ENCODE results near the gene SLC16A5.

SLC16A5 gene

DNA sequence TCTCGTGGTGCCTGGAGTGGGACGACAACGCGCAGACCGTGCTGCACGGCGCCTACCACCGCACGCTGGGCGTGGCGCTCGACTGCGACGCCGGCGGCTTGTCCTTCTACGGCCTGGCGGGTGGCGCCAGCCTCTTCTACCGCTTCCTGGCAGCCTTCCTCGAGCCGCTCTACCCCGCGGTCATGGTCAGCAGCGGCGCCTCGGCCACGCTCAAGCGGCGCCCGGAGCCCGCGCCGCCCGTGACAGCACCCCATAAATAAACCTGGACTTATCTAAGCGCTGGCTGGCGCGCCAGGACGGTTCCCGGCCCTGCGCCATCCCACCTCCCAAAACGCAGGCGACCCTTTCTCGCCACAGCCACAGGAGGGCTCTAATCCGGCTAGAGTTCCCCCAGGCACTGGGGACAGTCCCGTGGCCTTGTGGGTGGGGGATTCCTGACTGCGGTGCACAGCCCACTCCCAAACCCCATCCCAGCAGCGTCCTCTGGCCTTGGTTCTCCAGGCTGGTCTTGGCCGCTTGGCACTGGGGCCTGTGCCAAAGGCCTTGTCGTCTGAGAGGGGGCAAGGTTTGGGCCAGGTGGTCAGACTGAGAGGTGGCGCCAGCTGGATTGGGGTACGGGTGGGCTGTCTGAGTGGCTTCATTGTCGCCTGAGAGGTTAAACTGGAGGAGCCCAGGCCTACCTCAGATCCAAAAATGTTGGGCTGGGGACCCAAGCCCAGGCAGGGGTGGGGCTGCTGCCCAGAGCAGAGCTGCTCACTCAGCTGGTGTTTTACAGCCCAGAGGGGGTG is 10.1 kb upstream of the SLC16A5 start:
- no peaks in the 10 kb centered on the region for H3K79me2 ChIP-seq (ENCODE audit: control insufficient read depth, insufficient read depth, low read length)
- H3K23ac ChIP-seq (ENCODE audit: low read length), result no peak overlapping the region
- no peaks in the 10 kb centered on the region for H3K79me1 ChIP-seq (ENCODE audit: low read length)
- H3K9ac ChIP-seq (ENCODE audit: low read length), result peak overlapping the region; percentile 4
- H2BK120ac ChIP-seq (ENCODE audit: low read depth, low read length), result no peak overlapping the region
- H2BK5ac ChIP-seq (ENCODE audit: low read length), result peak overlapping the region; percentile 23
- H4K8ac ChIP-seq (ENCODE audit: low read depth, low read length), result no peak overlapping the region
- H3K27me3 ChIP-seq (ENCODE audit: insufficient read depth, low read length, poor library complexity), result no peaks in the 10 kb centered on the region
- no peak overlapping the region for H3K18ac ChIP-seq (ENCODE audit: low read length)
- no peak overlapping the region for H3K27ac ChIP-seq (ENCODE audit: low read depth, low read length)
- peaks cover 10% of the 10 kb centered on the region for H3K4me1 ChIP-seq (ENCODE audit: control insufficient read depth, low read depth, low read length)
- no peak overlapping the region for H2AK5ac ChIP-seq (ENCODE audit: low read length)
- no peak for DNase-seq
- no peak overlapping the region for H2BK15ac ChIP-seq (replicated peaks; ENCODE audit: low read depth)
- no peak overlapping the region for H4K5ac ChIP-seq (ENCODE audit: low read length)
- H3K4me2 ChIP-seq (ENCODE audit: low read length), result no peak overlapping the region
- H3K4ac ChIP-seq (ENCODE audit: low read depth, low read length), result no peak overlapping the region
- H3K4me3 ChIP-seq (ENCODE audit: low read length), result no peak overlapping the region
- no peaks in the 10 kb centered on the region for H3K36me3 ChIP-seq (ENCODE audit: control insufficient read depth, insufficient read depth, low read length)
- peak overlapping the region; percentile 63 for H3K56ac ChIP-seq (ENCODE audit: low read length)
- no CpG with 5 or more reads among the region's 53 CpGs for WGBS (ENCODE audit: extremely low coverage, insufficient coverage, low lambda C conversion rate)

DNA sequence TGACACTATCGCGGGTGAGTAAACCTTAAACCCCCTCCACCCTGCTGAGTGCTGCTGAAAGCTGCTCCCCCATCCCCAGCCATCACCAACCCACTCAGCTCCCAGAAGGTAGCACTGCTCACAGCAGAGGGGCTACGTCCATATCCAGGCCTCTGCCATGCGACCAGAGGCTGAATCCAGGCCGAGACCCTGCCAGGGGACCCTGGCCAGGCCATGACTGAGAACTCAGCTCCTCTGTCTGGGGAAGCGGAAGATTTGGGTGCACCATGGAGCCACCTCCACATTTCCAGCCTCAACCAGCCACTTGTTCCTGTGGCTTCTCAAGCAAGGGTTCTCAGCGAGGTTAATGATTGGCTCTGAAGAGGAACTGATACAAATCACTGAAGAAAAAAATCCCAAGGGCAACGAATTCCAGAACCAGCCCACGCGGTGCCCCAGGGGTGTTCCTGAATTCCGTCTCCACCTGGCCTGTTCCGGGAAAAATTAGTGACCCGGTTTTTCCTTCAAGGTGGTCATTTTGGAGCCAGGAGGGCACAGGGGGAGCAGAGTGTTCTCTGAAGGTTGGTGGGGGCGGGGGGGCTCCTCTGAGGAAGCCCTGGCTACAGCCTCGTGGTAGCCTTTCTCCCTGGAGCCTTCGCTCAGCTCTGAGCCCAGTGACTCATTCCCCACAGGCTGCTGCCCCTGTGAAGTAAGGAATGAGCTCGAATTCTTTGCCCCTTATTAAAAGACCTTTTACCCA is 9.3 kb upstream of the SLC16A5 start:
- Histone ChIP-seq H4K8ac (ENCODE audit: low read depth, low read length) (no peak overlapping the region), H3K4me3 (ENCODE audit: low read length) (no peak overlapping the region), H2BK5ac (ENCODE audit: low read length) (no peak overlapping the region), H3K18ac (ENCODE audit: low read length) (no peak overlapping the region), H3K79me1 (ENCODE audit: low read length) (no peaks in the 10 kb centered on the region), H3K4ac (ENCODE audit: low read depth, low read length) (no peak overlapping the region), H3K27ac (ENCODE audit: low read depth, low read length) (no peak overlapping the region), H3K4me1 (ENCODE audit: control insufficient read depth, low read depth, low read length) (peaks cover 10% of the 10 kb centered on the region), H4K5ac (ENCODE audit: low read length) (no peak overlapping the region), H3K56ac (ENCODE audit: low read length) (peak overlapping the region; percentile 27), H3K36me3 (ENCODE audit: control insufficient read depth, insufficient read depth, low read length) (no peaks in the 10 kb centered on the region), H3K79me2 (ENCODE audit: control insufficient read depth, insufficient read depth, low read length) (no peaks in the 10 kb centered on the region), H3K9ac (ENCODE audit: low read length) (no peak overlapping the region), H2BK120ac (ENCODE audit: low read depth, low read length) (no peak overlapping the region), H2BK15ac (replicated peaks; ENCODE audit: low read depth) (no peak overlapping the region), H3K23ac (ENCODE audit: low read length) (no peak overlapping the region), H3K4me2 (ENCODE audit: low read length) (no peak overlapping the region), H3K27me3 (ENCODE audit: insufficient read depth, low read length, poor library complexity) (no peaks in the 10 kb centered on the region), H2AK5ac (ENCODE audit: low read length) (no peak overlapping the region)
- no peak for DNase-seq
- no CpG with 5 or more reads among the region's 17 CpGs for WGBS (ENCODE audit: extremely low coverage, insufficient coverage, low lambda C conversion rate)

DNA sequence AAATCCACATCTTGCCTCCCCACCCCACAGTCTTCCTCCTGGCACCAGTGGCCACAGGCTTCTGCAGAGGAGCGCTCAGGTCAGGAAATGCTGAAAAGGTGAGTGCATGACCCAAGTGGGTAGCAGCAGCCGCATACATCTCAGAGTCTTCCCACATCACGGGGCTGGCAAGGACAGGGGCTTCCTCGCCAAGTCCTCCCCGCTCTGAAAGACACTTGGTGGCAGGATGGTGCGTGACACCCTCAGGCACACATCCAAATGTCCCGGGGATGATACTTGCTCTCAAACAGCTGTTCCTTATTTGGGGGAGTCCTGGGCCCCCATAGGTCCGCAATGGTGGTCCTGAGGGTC is 8.8 kb upstream of the SLC16A5 start:
- Histone ChIP-seq H2BK5ac (ENCODE audit: low read length) (no peak overlapping the region), H2AK5ac (ENCODE audit: low read length) (no peak overlapping the region), H2BK120ac (ENCODE audit: low read depth, low read length) (no peak overlapping the region), H3K36me3 (ENCODE audit: control insufficient read depth, insufficient read depth, low read length) (no peaks in the 10 kb centered on the region), H3K4me1 (ENCODE audit: control insufficient read depth, low read depth, low read length) (peaks cover 13% of the 10 kb centered on the region), H3K56ac (ENCODE audit: low read length) (peak overlapping the region; percentile 27), H3K27me3 (ENCODE audit: insufficient read depth, low read length, poor library complexity) (no peaks in the 10 kb centered on the region), H3K9ac (ENCODE audit: low read length) (no peak overlapping the region), H4K8ac (ENCODE audit: low read depth, low read length) (no peak overlapping the region), H3K27ac (ENCODE audit: low read depth, low read length) (no peak overlapping the region), H3K4me2 (ENCODE audit: low read length) (no peak overlapping the region), H3K4ac (ENCODE audit: low read depth, low read length) (no peak overlapping the region), H3K23ac (ENCODE audit: low read length) (no peak overlapping the region), H3K79me2 (ENCODE audit: control insufficient read depth, insufficient read depth, low read length) (no peaks in the 10 kb centered on the region), H3K4me3 (ENCODE audit: low read length) (no peak overlapping the region), H2BK15ac (replicated peaks; ENCODE audit: low read depth) (no peak overlapping the region), H3K18ac (ENCODE audit: low read length) (no peak overlapping the region), H3K79me1 (ENCODE audit: low read length) (no peaks in the 10 kb centered on the region), H4K5ac (ENCODE audit: low read length) (no peak overlapping the region)
- no peak for DNase-seq
- WGBS (ENCODE audit: extremely low coverage, insufficient coverage, low lambda C conversion rate), result no CpG with 5 or more reads among the region's 8 CpGs

DNA sequence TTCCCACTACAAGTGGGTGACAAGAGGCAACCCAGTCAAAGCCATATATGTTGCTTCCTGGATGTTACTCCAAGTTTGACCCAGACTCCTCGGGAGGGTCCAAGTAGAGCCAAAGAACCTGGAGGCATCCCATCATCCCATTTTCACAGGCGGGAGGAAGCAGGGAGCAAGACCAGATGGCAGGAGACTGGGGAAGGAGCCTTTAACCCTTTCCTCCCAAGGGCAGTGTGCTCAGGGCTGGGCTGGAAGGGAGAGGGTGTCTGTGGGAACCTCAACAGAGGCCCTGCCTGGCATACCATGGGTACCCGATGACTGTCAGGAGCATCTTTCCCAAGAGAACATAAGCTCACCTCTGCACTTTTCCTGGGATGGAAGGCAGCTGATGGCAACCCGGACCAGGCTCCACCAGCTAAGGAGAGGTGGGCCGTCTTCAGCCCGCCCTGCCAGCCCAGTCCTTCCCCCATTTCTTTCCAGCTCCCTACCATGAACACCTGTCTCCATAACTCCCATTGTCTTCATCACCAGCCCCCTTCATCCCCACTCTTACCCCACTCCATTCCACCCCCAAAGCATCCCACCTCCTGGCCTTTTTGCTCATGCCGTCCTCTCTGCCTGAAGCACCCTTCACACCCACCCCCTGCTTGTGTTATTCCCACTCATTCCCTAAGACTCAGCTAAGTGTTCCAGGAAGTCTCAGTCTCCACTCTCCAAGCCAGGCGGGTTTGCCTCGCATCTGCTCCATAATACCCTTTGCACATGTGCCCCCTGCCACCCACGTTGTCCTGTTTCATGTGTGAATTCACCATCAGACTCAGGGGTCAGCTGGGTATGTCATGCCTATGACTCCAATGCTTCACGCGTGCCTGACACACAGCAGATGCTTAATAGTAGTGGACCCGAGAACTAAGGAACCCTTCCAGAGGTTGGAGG is 5.9 kb upstream of the SLC16A5 start:
- no peaks in the 10 kb centered on the region for H3K27me3 ChIP-seq (ENCODE audit: insufficient read depth, low read length, poor library complexity)
- H4K5ac ChIP-seq (ENCODE audit: low read length), result no peak overlapping the region
- H3K79me2 ChIP-seq (ENCODE audit: control insufficient read depth, insufficient read depth, low read length), result no peaks in the 10 kb centered on the region
- H3K4ac ChIP-seq (ENCODE audit: low read depth, low read length), result no peak overlapping the region
- H3K27ac ChIP-seq (ENCODE audit: low read depth, low read length), result no peak overlapping the region
- no peak overlapping the region for H2BK5ac ChIP-seq (ENCODE audit: low read length)
- no peak overlapping the region for H3K4me3 ChIP-seq (ENCODE audit: low read length)
- DNase-seq, result no peak
- peak overlapping the region; percentile 72 for H2AK5ac ChIP-seq (ENCODE audit: low read length)
- no peak overlapping the region for H2BK15ac ChIP-seq (replicated peaks; ENCODE audit: low read depth)
- peak overlapping the region; percentile 12 for H3K56ac ChIP-seq (ENCODE audit: low read length)
- no peaks in the 10 kb centered on the region for H3K79me1 ChIP-seq (ENCODE audit: low read length)
- peaks cover 20% of the 10 kb centered on the region for H3K4me1 ChIP-seq (ENCODE audit: control insufficient read depth, low read depth, low read length)
- H3K36me3 ChIP-seq (ENCODE audit: control insufficient read depth, insufficient read depth, low read length), result no peaks in the 10 kb centered on the region
- no peak overlapping the region for H4K8ac ChIP-seq (ENCODE audit: low read depth, low read length)
- no peak overlapping the region for H3K4me2 ChIP-seq (ENCODE audit: low read length)
- no peak overlapping the region for H3K23ac ChIP-seq (ENCODE audit: low read length)
- no peak overlapping the region for H3K18ac ChIP-seq (ENCODE audit: low read length)
- no peak overlapping the region for H3K9ac ChIP-seq (ENCODE audit: low read length)
- WGBS (ENCODE audit: extremely low coverage, insufficient coverage, low lambda C conversion rate), result no CpG with 5 or more reads among the region's 13 CpGs
- no peak overlapping the region for H2BK120ac ChIP-seq (ENCODE audit: low read depth, low read length)

DNA sequence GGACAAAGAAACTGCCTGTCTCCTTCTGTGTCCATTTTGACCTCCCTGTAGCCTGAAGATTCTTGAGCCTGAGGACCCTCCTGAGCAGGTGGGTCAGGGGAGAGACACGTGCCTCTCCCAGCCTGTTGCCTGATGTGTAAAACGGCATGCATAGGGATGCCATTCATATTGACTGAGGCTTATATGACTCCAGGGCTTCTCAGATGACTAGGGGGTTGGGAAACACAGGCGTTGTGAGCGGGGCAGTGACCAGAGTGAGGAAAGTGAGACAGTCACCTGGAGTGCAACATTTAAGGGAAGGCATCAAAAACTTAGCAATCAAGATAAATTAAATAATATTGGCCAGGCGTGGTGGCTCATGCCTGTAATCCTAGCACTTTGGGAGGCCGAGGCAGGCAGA is 5.1 kb upstream of the SLC16A5 start:
- no peak overlapping the region for H3K4me3 ChIP-seq (ENCODE audit: low read length)
- no peak overlapping the region for H3K18ac ChIP-seq (ENCODE audit: low read length)
- no peak overlapping the region for H3K4me2 ChIP-seq (ENCODE audit: low read length)
- no peak overlapping the region for H2BK15ac ChIP-seq (replicated peaks; ENCODE audit: low read depth)
- peak overlapping the region; percentile 12 for H3K56ac ChIP-seq (ENCODE audit: low read length)
- H3K79me2 ChIP-seq (ENCODE audit: control insufficient read depth, insufficient read depth, low read length), result no peaks in the 10 kb centered on the region
- no peak overlapping the region for H3K27ac ChIP-seq (ENCODE audit: low read depth, low read length)
- WGBS (ENCODE audit: extremely low coverage, insufficient coverage, low lambda C conversion rate), result no CpG with 5 or more reads among the region's 6 CpGs
- H3K27me3 ChIP-seq (ENCODE audit: insufficient read depth, low read length, poor library complexity), result no peaks in the 10 kb centered on the region
- peak overlapping the region; percentile 72 for H2AK5ac ChIP-seq (ENCODE audit: low read length)
- no peak overlapping the region for H3K4ac ChIP-seq (ENCODE audit: low read depth, low read length)
- no peak for DNase-seq
- no peak overlapping the region for H3K23ac ChIP-seq (ENCODE audit: low read length)
- no peaks in the 10 kb centered on the region for H3K79me1 ChIP-seq (ENCODE audit: low read length)
- peak overlapping the region; percentile 31 for H2BK5ac ChIP-seq (ENCODE audit: low read length)
- no peaks in the 10 kb centered on the region for H3K36me3 ChIP-seq (ENCODE audit: control insufficient read depth, insufficient read depth, low read length)
- H2BK120ac ChIP-seq (ENCODE audit: low read depth, low read length), result no peak overlapping the region
- no peak overlapping the region for H4K8ac ChIP-seq (ENCODE audit: low read depth, low read length)
- H3K4me1 ChIP-seq (ENCODE audit: control insufficient read depth, low read depth, low read length), result peaks cover 21% of the 10 kb centered on the region
- no peak overlapping the region for H3K9ac ChIP-seq (ENCODE audit: low read length)
- no peak overlapping the region for H4K5ac ChIP-seq (ENCODE audit: low read length)

Measured in mesendoderm (in vitro differentiated cells).